ENCODE measurements around the gene PRMT3. TPM values are rescaled to one million over a fixed set of nuclear protein-coding genes. Genes with fewer than 3 reads are reported as not detected.

PRMT3 gene
- total and polyA plus RNA-seq, 2 experiments from 2014 or later, result 9.8 to 11.7 TPM

DNA sequence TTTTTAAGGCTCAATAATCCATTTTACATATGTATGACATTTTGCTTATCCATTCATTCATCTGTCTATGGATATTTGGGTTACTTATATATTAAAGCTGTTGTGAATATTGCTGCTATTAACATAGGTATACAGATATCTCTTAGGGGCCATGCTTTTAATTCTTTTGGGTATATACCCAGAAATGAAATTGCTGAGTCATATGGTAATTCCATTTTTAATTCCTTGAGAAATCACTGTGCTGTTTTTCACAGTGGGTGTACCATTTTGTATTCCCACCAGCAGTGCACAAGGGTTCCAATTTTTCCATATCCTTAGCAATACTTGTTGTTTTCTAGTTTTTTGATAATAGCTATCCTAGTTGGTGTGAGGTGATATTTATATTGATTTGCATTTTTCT lies 19.0 kb downstream of the PRMT3 start:
- Histone ChIP-seq H3K4me2 (ENCODE audit: unreplicated experiment) (no peak overlapping the region), H3K27me3 (replicated peaks; ENCODE audit: insufficient read depth) (no peaks in the 10 kb centered on the region), H4K20me1 (ENCODE audit: insufficient read depth) (no peaks in the 10 kb centered on the region), H3K9me2 (ENCODE audit: insufficient read depth) (no peaks in the 10 kb centered on the region), H3K27ac (no peak overlapping the region), H3K79me2 (ENCODE audit: insufficient read depth) (no peaks in the 10 kb centered on the region), H3F3A (ENCODE audit: insufficient read depth) (no peaks in the 10 kb centered on the region), H3K4me3 (no peak overlapping the region), H3K9me3 (ENCODE audit: low read depth) (no peaks in the 10 kb centered on the region), H3K4me1 (ENCODE audit: insufficient read depth) (no peaks in the 10 kb centered on the region), H2AFZ (no peak overlapping the region), H3K9ac (no peak overlapping the region), H3K36me3 (ENCODE audit: low read depth) (peaks cover 17% of the 10 kb centered on the region)
- TF ChIP-seq EZH2 (IDR thresholded peaks at IDR 0.05; ENCODE audit: insufficient read depth, poor library complexity, severe bottlenecking) (no peak), EZH2phosphoT487 (IDR thresholded peaks at IDR 0.05; ENCODE audit: insufficient read depth, low read depth) (no peak)
- no peak for DNase-seq
- in situ Hi-C loops (cut with MboI), result no loop called here

DNA sequence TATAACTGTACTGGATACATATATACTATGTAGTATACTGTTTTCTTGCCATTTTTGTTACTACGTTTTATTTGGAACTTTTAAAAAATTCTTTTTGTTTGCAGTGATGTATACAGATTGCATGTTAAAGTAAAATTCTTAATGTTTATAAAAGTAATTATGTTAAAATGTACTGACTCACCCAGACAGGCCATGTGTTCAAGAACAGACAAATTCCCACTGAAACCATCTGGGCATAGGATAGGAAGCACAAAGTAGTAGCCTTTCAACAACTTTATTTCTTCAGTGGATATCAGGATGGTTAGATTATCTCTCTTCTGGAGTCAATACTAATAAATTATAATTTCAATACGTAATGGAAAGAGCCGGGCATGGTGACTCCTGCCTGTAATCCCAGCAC lies 19.8 kb downstream of the PRMT3 start:
- in situ Hi-C loops (cut with MboI), result no loop called here
- Histone ChIP-seq H4K20me1 (ENCODE audit: insufficient read depth) (no peaks in the 10 kb centered on the region), H3K9me2 (ENCODE audit: insufficient read depth) (no peaks in the 10 kb centered on the region), H3K36me3 (ENCODE audit: low read depth) (peaks cover 14% of the 10 kb centered on the region), H3K4me2 (ENCODE audit: unreplicated experiment) (no peak overlapping the region), H3F3A (ENCODE audit: insufficient read depth) (no peaks in the 10 kb centered on the region), H3K27ac (no peak overlapping the region), H3K9ac (no peak overlapping the region), H2AFZ (no peak overlapping the region), H3K4me3 (no peak overlapping the region), H3K27me3 (replicated peaks; ENCODE audit: insufficient read depth) (no peaks in the 10 kb centered on the region), H3K9me3 (ENCODE audit: low read depth) (no peaks in the 10 kb centered on the region), H3K4me1 (ENCODE audit: insufficient read depth) (no peaks in the 10 kb centered on the region), H3K79me2 (ENCODE audit: insufficient read depth) (no peaks in the 10 kb centered on the region)
- WGBS, 2 experiments (ENCODE audit: low coverage in 1 of 2, low lambda C conversion rate in 2 of 2, missing lambda C conversion rate in 2 of 2), result 81 to 83% methylated on average over 3 of the region's 3 CpGs
- TF ChIP-seq EZH2phosphoT487 (IDR thresholded peaks at IDR 0.05; ENCODE audit: insufficient read depth, low read depth) (no peak), EZH2 (IDR thresholded peaks at IDR 0.05; ENCODE audit: insufficient read depth, poor library complexity, severe bottlenecking) (no peak)
- no peak for DNase-seq

DNA sequence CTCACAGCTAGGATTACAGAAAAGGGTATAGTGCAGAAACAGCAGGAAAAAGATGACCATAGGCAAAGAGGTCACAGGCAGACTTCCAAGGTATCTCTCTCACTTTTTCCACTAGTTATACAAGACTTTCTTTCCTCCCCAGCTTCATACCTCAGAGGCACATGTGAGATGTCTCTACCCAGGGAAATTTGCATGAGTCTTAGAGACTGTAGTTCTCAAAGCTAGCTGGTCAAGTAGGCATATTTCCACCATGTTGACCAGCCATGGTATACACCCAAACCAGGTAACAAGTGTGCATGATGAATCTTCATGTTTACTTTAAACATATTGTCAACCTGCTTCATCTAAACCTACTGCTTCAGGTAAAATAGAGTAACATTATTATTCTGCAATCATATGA lies 27.9 kb downstream of the PRMT3 start:
- no peak overlapping the region for H3K4me2 ChIP-seq (ENCODE audit: unreplicated experiment)
- H3K9ac ChIP-seq, result no peak overlapping the region
- H3K79me2 ChIP-seq (ENCODE audit: insufficient read depth), result no peaks in the 10 kb centered on the region
- H3K27me3 ChIP-seq (replicated peaks; ENCODE audit: insufficient read depth), result no peaks in the 10 kb centered on the region
- H3F3A ChIP-seq (ENCODE audit: insufficient read depth), result no peaks in the 10 kb centered on the region
- in situ Hi-C loops (cut with MboI), result no loop called here
- no peak overlapping the region for H3K27ac ChIP-seq
- H3K9me2 ChIP-seq (ENCODE audit: insufficient read depth), result no peaks in the 10 kb centered on the region
- no peak for DNase-seq
- no peaks in the 10 kb centered on the region for H4K20me1 ChIP-seq (ENCODE audit: insufficient read depth)
- H3K4me1 ChIP-seq (ENCODE audit: insufficient read depth), result no peaks in the 10 kb centered on the region
- H3K4me3 ChIP-seq, result no peak overlapping the region
- H3K9me3 ChIP-seq (ENCODE audit: low read depth), result no peaks in the 10 kb centered on the region
- TF ChIP-seq EZH2phosphoT487 (IDR thresholded peaks at IDR 0.05; ENCODE audit: insufficient read depth, low read depth), result no peak
- no peak for TF ChIP-seq EZH2 (IDR thresholded peaks at IDR 0.05; ENCODE audit: insufficient read depth, poor library complexity, severe bottlenecking)
- no peak overlapping the region for H2AFZ ChIP-seq
- no peaks in the 10 kb centered on the region; the same call in 1 of the 2 replicates for H3K36me3 ChIP-seq (ENCODE audit: low read depth)

DNA sequence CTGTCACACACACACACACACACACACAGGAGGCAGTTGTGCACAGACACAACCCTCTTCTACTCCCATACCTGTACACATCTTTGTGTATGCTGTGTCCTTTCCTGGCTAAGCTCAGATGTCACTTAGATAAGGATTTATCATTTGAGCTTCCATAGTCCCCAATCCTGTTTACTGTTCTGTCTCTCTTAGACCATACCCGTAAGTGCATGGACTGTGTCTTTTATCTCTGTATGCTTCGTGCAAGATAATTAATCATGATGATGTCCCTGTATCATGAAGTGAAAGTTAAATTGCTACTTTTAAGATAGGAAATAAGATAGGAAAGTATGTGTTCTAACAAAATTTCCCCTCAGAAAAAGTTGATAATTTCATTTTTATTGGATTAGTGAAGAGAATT lies 30.3 kb downstream of the PRMT3 start:
- DNase-seq, result no peak
- in situ Hi-C loops (cut with MboI), result no loop called here
- Histone ChIP-seq H3K9me3 (ENCODE audit: low read depth) (no peaks in the 10 kb centered on the region), H3K79me2 (ENCODE audit: insufficient read depth) (no peaks in the 10 kb centered on the region), H3K4me2 (ENCODE audit: unreplicated experiment) (no peak overlapping the region), H3K36me3 (ENCODE audit: low read depth) (no peaks in the 10 kb centered on the region; the same call in 1 of the 2 replicates), H3K9ac (no peak overlapping the region), H3K27ac (no peak overlapping the region), H3K27me3 (replicated peaks; ENCODE audit: insufficient read depth) (no peaks in the 10 kb centered on the region), H3K9me2 (ENCODE audit: insufficient read depth) (no peaks in the 10 kb centered on the region), H2AFZ (no peak overlapping the region), H3K4me3 (no peak overlapping the region), H3F3A (ENCODE audit: insufficient read depth) (no peaks in the 10 kb centered on the region), H4K20me1 (ENCODE audit: insufficient read depth) (no peaks in the 10 kb centered on the region), H3K4me1 (ENCODE audit: insufficient read depth) (no peaks in the 10 kb centered on the region)
- WGBS, 2 experiments (ENCODE audit: low coverage in 1 of 2, low lambda C conversion rate in 2 of 2, missing lambda C conversion rate in 2 of 2), result 80 to 87% methylated on average over 2 of the region's 2 CpGs
- TF ChIP-seq EZH2phosphoT487 (IDR thresholded peaks at IDR 0.05; ENCODE audit: insufficient read depth, low read depth) (no peak), EZH2 (IDR thresholded peaks at IDR 0.05; ENCODE audit: insufficient read depth, poor library complexity, severe bottlenecking) (no peak)

DNA sequence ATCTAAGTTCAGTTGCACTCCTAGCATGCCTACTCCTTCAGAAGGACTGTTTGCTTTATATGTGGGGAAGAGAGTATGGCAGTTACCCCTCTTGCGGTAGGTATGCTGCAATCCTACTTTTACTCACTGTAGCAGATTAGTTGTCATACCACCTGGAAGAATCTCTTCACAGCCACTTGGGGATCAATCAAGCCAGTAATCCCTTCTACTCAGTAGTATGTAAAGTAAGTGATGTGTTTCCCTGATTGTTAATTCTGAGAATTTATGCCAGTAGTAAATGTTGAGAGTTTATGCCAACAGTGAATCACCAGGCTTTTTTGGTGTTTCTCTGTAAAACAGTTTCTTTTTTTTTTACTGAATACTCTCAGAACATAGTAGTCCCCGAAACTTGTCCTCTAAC lies 34.4 kb downstream of the PRMT3 start:
- no peaks in the 10 kb centered on the region for H4K20me1 ChIP-seq (ENCODE audit: insufficient read depth)
- H3K9me2 ChIP-seq (ENCODE audit: insufficient read depth), result no peaks in the 10 kb centered on the region
- no peaks in the 10 kb centered on the region for H3K79me2 ChIP-seq (ENCODE audit: insufficient read depth)
- no peak overlapping the region for H3K4me2 ChIP-seq (ENCODE audit: unreplicated experiment)
- in situ Hi-C loops (cut with MboI), result no loop called here
- H3F3A ChIP-seq (ENCODE audit: insufficient read depth), result no peaks in the 10 kb centered on the region
- DNase-seq, result no peak
- H3K9me3 ChIP-seq (ENCODE audit: low read depth), result no peaks in the 10 kb centered on the region
- H3K27ac ChIP-seq, result no peak overlapping the region
- no peaks in the 10 kb centered on the region for H3K27me3 ChIP-seq (replicated peaks; ENCODE audit: insufficient read depth)
- no peak for TF ChIP-seq EZH2phosphoT487 (IDR thresholded peaks at IDR 0.05; ENCODE audit: insufficient read depth, low read depth)
- no peaks in the 10 kb centered on the region for H3K4me1 ChIP-seq (ENCODE audit: insufficient read depth)
- H3K9ac ChIP-seq, result no peak overlapping the region
- H3K4me3 ChIP-seq, result no peak overlapping the region
- peaks cover 8% of the 10 kb centered on the region; the same call in 1 of the 2 replicates for H3K36me3 ChIP-seq (ENCODE audit: low read depth)
- 72 to 75% methylated on average over 2 of the region's 2 CpGs for WGBS, 2 experiments (ENCODE audit: low coverage in 1 of 2, low lambda C conversion rate in 2 of 2, missing lambda C conversion rate in 2 of 2)
- H2AFZ ChIP-seq, result no peak overlapping the region

Measured in GM23248 (cell line).